ENCODE data around the gene ZNF280B.

Gene ZNF280B

GRCh38 chr22:22508274-22509176, at the start of gene ZNF280B:
Gene ZNF280B, minus strand, starts transcription at chr22:22508742. Its CDS starts 19,344 bp downstream, at chr22:22489398.
- TF ChIP-seq CTCF (IDR thresholded peaks at IDR 0.05; ENCODE audit: insufficient read depth, low read length, poor library complexity, severe bottlenecking): peak; percentile 72
- no peaks in the 10 kb centered on the region for H3K36me3 ChIP-seq (ENCODE audit: control insufficient read depth, insufficient read depth, low read length)
- DNase-seq (ENCODE audit: extremely low read depth, insufficient read length): peak; percentile 89
- H3K27me3 ChIP-seq (replicated peaks; ENCODE audit: control insufficient read depth, insufficient read depth, low read length): no peaks in the 10 kb centered on the region
- peak within 1 kb of the TSS; percentile 79 for H3K4me3 ChIP-seq (replicated peaks; ENCODE audit: low read depth, low read length)

- no peaks in the 10 kb centered on the region for H3K27me3 ChIP-seq (replicated peaks; ENCODE audit: control insufficient read depth, insufficient read depth, low read length)
- DNase-seq (ENCODE audit: extremely low read depth, insufficient read length): no peak
Observed at GRCh38 chr22:22556995-22557925, 48.7 kb upstream of the ZNF280B start.

GRCh38 chr22:22556578-22556977, 48.0 kb upstream of the ZNF280B start:
- DNase-seq (ENCODE audit: extremely low read depth, insufficient read length): no peak
- H3K4me3 ChIP-seq (replicated peaks; ENCODE audit: low read depth, low read length): no peak overlapping the region
- no peaks in the 10 kb centered on the region for H3K27me3 ChIP-seq (replicated peaks; ENCODE audit: control insufficient read depth, insufficient read depth, low read length)
- no peaks in the 10 kb centered on the region for H3K36me3 ChIP-seq (ENCODE audit: control insufficient read depth, insufficient read depth, low read length)
- TF ChIP-seq CTCF (IDR thresholded peaks at IDR 0.05; ENCODE audit: insufficient read depth, low read length, poor library complexity, severe bottlenecking): no peak

More at GRCh38 chr22:22556995-22557925, 48.7 kb upstream of the ZNF280B start:
- Histone ChIP-seq H3K36me3 (ENCODE audit: control insufficient read depth, insufficient read depth, low read length) (no peaks in the 10 kb centered on the region), H3K4me3 (replicated peaks; ENCODE audit: low read depth, low read length) (no peak overlapping the region)
- TF ChIP-seq CTCF (IDR thresholded peaks at IDR 0.05; ENCODE audit: insufficient read depth, low read length, poor library complexity, severe bottlenecking): no peak

GRCh38 chr22:22555596-22555995, 47.1 kb upstream of the ZNF280B start:
- H3K4me3 ChIP-seq (replicated peaks; ENCODE audit: low read depth, low read length): no peak overlapping the region
- DNase-seq (ENCODE audit: extremely low read depth, insufficient read length): no peak
- H3K36me3 ChIP-seq (ENCODE audit: control insufficient read depth, insufficient read depth, low read length): no peaks in the 10 kb centered on the region
- no peak for TF ChIP-seq CTCF (IDR thresholded peaks at IDR 0.05; ENCODE audit: insufficient read depth, low read length, poor library complexity, severe bottlenecking)
- H3K27me3 ChIP-seq (replicated peaks; ENCODE audit: control insufficient read depth, insufficient read depth, low read length): no peaks in the 10 kb centered on the region

GRCh38 chr22:22554587-22555284, 46.2 kb upstream of the ZNF280B start:
- H3K4me3 ChIP-seq (replicated peaks; ENCODE audit: low read depth, low read length): no peak overlapping the region
- no peak for TF ChIP-seq CTCF (IDR thresholded peaks at IDR 0.05; ENCODE audit: insufficient read depth, low read length, poor library complexity, severe bottlenecking)
- H3K27me3 ChIP-seq (replicated peaks; ENCODE audit: control insufficient read depth, insufficient read depth, low read length): no peaks in the 10 kb centered on the region
- no peak for DNase-seq (ENCODE audit: extremely low read depth, insufficient read length)
- H3K36me3 ChIP-seq (ENCODE audit: control insufficient read depth, insufficient read depth, low read length): no peaks in the 10 kb centered on the region

Measured in GM06990 (cell line).